Activated naive CD4-positive, alpha-beta T cell treated with anti-CD3 and anti-CD28 coated beads, Interleukin-2, amount 50 U/mL, for 16 hours (primary cell): ENCODE measurements around the gene LRRC10.

Source experiments
- DNase-seq: peaks from one replicate; pipeline ENCODE4 v3.0.0-alpha.2; 2020

The LRRC10 gene

GRCh38 chr12:69610729-69611128, at the start of gene LRRC10:
TSS of gene LRRC10 (minus strand) at chr12:69610907. CDS start at chr12:69610838, 69 bp downstream.
- DNase-seq: no peak

GRCh38 chr12:69660164-69660863, 49.6 kb upstream of the LRRC10 start:
- no peak for DNase-seq

- DNase-seq: no peak
These were observed 47.5 kb upstream of the LRRC10 start for GRCh38 chr12:69658203-69658602.

GRCh38 chr12:69657376-69658137, 46.9 kb upstream of the LRRC10 start:
- no peak for DNase-seq

- no peak for DNase-seq
These were observed 45.1 kb upstream of the LRRC10 start for GRCh38 chr12:69655616-69656340.

GRCh38 chr12:69653703-69654102, 43.0 kb upstream of the LRRC10 start:
- DNase-seq: no peak

- no peak for DNase-seq
These were observed 41.2 kb upstream of the LRRC10 start for GRCh38 chr12:69651922-69652321.

GRCh38 chr12:69649529-69649928, 38.8 kb upstream of the LRRC10 start:
- no peak for DNase-seq

- DNase-seq: no peak
These were observed 37.8 kb upstream of the LRRC10 start for GRCh38 chr12:69648476-69648875.

GRCh38 chr12:69647178-69647577, 36.5 kb upstream of the LRRC10 start:
- DNase-seq: no peak

- DNase-seq: no peak
These were observed 34.3 kb upstream of the LRRC10 start for GRCh38 chr12:69645031-69645430.

- no peak for DNase-seq
These were observed 33.8 kb upstream of the LRRC10 start for GRCh38 chr12:69644511-69644910.

GRCh38 chr12:69642531-69642930, 31.8 kb upstream of the LRRC10 start:
- DNase-seq: no peak

- no peak for DNase-seq
These were observed 30.8 kb upstream of the LRRC10 start for GRCh38 chr12:69641546-69641945.

GRCh38 chr12:69639400-69640016, 28.8 kb upstream of the LRRC10 start:
- peak; percentile 64 for DNase-seq

- DNase-seq: no peak
These were observed 22.4 kb upstream of the LRRC10 start for GRCh38 chr12:69633061-69633460.

GRCh38 chr12:69630191-69630590, 19.5 kb upstream of the LRRC10 start:
- no peak for DNase-seq

GRCh38 chr12:69627501-69627900, 16.8 kb upstream of the LRRC10 start:
- DNase-seq: no peak

- no peak for DNase-seq
These were observed 13.3 kb upstream of the LRRC10 start for GRCh38 chr12:69623970-69624369.

- no peak for DNase-seq
These were observed 10.8 kb upstream of the LRRC10 start for GRCh38 chr12:69621551-69621950.

- no peak for DNase-seq
These were observed 10.2 kb upstream of the LRRC10 start for GRCh38 chr12:69620921-69621320.

GRCh38 chr12:69620077-69620476, 9.4 kb upstream of the LRRC10 start:
- DNase-seq: no peak

- DNase-seq: no peak
These were observed 8.3 kb upstream of the LRRC10 start for GRCh38 chr12:69619050-69619449.
